ENCODE results near the gene C1orf226.

DNA sequence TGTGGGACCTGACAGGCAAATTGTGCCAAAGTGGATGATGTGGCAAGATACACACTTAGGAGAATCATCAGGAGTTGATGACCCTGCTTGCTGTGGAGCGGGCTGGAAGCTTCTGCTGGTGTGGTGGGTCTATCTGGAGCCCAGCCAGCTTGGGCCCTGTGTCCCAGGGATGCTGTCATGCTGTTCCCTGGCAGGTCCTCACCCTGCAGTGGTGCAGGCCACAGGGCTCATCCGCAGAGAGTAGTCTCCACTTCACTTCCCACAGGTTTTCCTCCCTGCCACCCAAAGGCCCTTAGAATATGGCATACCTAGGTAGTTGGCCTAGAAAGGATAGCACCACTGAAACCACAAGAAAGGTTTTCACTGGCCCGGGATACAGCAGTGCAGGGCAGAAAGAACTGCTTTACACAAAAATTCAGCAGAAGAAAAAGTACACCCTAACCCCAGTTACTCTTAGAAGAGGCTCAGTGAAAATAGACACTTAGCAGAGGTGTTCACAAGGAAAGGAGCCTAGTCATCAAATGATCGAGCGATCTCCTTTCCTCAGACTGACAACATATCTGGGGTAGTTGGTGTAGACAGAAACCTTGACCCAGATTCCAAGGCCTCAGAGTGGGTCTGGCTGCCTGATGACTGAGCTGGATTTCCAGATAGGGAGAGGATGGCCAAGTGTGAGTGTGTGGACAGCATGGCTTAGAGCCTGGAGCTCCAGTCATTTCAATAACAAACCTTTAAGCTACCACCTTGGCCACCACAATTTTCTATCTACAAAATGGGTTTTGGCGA is 1.3 kb upstream of the C1orf226 start:
- TF ChIP-seq, protein P1, sequence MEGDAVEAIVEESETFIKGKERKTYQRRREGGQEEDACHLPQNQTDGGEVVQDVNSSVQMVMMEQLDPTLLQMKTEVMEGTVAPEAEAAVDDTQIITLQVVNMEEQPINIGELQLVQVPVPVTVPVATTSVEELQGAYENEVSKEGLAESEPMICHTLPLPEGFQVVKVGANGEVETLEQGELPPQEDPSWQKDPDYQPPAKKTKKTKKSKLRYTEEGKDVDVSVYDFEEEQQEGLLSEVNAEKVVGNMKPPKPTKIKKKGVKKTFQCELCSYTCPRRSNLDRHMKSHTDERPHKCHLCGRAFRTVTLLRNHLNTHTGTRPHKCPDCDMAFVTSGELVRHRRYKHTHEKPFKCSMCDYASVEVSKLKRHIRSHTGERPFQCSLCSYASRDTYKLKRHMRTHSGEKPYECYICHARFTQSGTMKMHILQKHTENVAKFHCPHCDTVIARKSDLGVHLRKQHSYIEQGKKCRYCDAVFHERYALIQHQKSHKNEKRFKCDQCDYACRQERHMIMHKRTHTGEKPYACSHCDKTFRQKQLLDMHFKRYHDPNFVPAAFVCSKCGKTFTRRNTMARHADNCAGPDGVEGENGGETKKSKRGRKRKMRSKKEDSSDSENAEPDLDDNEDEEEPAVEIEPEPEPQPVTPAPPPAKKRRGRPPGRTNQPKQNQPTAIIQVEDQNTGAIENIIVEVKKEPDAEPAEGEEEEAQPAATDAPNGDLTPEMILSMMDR (IDR thresholded peaks at IDR 0.05) = no peak
- TF ChIP-seq ZFX (IDR thresholded peaks at IDR 0.05; ENCODE audit: borderline replicate concordance) = no peak

Data from 22Rv1 (cell line).